ENCODE measurements around the gene MPP2.
A peak's percentile ranks its signal among the peaks of the same experiment; 100 is the strongest.
"Not testable (repeated sequence)": the region's sequence is repeated elsewhere in the genome, so short reads cannot be mapped to it uniquely, and the experiment has no call there.

Gene MPP2

DNA sequence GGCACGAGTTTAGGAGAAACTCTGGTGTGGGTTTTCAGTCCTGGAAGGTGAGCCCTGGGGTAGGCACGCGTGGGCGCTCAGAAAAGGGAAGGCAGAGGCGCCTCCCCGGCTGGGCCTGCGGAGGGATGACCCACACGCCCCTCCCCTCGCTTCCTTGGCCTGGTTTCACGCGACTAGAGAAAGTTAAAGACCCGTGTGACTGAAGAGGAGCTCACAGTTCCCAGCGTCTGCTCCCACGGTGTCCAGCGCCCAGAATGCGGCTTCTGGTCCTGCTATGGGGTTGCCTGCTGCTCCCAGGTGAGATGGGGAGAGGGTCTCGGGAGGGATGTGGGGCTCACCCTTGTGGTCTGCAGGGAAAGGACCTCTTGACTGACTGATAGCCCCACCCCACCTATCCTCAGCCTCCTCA is 60.4 kb downstream of the MPP2 start, which contains the start of gene CD300LG:
CD300LG (plus strand) TSS at position 214 of the 409 bp plus-strand sequence; CDS start at position 255, 41 bp downstream.
- no peak for DNase-seq (ENCODE audit: low read depth in 3 of 3)

DNA sequence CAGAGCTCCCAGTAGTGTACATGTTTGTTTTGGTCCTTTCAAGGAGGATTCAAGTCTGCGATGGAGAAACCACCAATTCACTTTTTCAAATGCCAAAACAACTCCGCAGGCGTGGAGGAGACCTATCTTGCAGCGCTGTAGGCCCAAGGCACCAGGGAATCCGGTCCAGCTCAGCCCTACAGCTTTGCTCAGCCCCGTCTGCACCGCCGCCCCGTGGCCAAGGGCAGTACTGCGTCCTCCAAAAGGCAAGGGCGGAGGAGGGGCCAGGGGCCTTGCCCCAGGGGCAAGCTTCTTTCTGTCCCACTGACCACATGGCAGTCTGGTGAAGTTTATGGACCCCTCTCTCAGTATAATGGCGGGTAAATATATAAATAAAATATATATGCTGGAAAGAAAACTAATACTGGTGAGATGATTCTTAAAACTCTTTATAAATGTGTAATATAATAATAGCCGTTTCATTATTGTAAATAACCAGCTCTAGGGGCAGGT is 61.1 kb downstream of the MPP2 start:
- peak; percentile 65 to 79 (median 68) for DNase-seq (ENCODE audit: low read depth in 3 of 3)

DNA sequence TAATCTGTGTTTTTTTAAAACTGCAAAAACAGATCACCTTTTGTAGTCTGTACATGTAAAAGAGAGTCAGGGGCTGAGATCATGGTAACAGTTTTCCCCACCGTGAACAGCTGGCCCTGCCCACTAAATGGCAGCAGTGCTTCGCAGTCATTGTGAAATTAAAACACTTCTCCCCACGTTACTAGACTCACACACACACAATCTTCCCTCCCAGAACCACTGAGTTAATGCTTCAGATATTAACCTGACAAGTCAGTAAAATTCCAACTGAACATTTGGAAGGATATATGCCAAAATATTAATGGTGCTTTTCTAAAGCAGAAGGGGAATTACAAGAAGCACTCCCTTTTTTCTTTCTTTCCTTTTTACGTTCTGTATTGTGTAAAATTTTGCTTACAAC is 61.6 kb downstream of the MPP2 start:
- DNase-seq (ENCODE audit: low read depth in 3 of 3), result no peak

GRCh38 chr17:43844241-43844640 is 63.1 kb downstream of the MPP2 start:
- no peak for DNase-seq (ENCODE audit: low read depth in 3 of 3)

DNA sequence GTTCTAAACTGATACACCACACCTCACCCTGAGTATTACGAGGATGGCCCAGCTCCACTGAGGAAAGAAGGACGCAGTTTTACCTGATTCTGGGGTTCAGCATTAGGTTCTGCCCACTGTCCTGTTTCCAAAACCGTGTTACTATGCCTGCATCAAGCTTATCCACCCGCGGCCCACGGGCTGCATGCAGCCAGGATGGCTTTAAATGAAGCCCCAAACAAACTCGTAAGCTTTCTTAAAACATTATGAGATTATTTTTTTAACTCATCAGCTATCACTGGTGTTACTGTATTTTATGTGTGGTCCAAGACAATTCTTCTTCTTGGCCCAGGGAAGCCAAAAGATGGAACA is 64.4 kb downstream of the MPP2 start:
- no peak for DNase-seq (ENCODE audit: low read depth in 3 of 3)

DNA sequence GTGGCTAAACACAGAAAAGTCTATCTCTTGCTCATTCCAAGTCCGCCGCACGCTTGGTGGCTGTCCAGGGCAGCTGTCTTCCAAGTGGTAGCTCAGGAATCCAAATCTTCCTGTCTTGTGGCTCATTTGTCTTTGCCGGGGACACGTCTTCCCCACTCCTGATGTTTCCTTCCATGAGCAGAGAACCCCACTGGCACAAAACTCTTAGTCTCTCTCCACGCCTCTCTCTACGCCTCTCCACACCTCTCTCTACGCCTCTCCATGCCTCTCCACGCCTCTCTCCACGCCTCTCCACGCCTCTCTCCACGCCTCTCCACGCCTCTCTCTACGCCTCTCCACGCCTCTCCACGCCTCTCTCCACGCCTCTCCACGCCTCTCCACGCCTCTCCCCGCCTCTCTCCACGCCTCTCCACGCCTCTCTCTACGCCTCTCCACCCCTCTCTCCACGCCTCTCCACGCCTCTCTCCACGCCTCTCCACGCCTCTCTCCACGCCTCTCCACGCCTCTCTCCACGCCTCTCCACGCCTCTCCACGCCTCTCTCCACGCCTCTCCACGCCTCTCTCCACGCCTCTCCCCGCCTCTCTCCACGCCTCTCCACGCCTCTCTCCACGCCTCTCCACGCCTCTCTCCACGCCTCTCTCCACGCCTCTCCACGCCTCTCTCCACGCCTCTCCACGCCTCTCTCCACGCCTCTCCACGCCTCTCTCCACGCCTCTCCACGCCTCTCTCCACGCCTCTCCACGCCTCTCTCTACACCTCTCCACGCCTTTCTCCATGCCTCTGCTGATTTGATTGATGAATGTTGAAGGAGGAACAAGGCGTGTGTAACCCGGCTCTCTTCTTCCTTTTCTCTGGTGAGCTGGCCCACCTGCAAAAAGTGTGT is 65.0 kb downstream of the MPP2 start:
- not testable (repeated sequence) for DNase-seq (ENCODE audit: low read depth in 3 of 3)

GRCh38 chr17:43841282-43841681 is 66.1 kb downstream of the MPP2 start:
- no peak for DNase-seq (ENCODE audit: low read depth in 3 of 3)

DNA sequence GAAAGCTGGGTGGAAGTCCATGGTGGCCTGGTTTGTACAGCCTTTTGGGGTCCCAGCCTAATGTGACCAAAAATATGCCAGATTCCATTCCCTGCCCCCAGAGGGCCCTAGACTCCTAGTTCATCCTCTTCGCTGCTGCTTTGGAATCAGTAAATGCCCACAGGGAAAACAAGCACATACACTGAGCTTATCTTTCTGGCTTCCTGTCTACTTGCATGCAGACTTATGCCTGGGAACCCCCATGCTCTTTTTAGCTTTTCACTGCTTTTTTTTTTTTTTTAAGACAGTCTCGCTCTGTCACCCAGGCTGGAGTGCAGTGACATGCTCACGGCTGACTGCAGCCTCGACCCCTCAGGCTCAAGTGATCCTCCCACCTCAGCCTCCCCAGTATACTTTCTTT is 66.5 kb downstream of the MPP2 start:
- no peak for DNase-seq (ENCODE audit: low read depth in 3 of 3)

GRCh38 chr17:43839670-43840108 is 67.6 kb downstream of the MPP2 start:
- DNase-seq (ENCODE audit: low read depth in 3 of 3), result no peak

- DNase-seq (ENCODE audit: low read depth in 3 of 3), result no peak
Observed at GRCh38 chr17:43834106-43834505, 73.2 kb downstream of the MPP2 start.

GRCh38 chr17:43832976-43833829 is 74.1 kb downstream of the MPP2 start, which contains the start of gene MPP3:
MPP3 (minus strand) TSS chr17:43833146; CDS start chr17:43831906, 1,240 bp downstream.
- peak in 1 of 3 donors; percentile 18 for DNase-seq (ENCODE audit: low read depth in 3 of 3)

GRCh38 chr17:43832168-43832975 is 75.0 kb downstream of the MPP2 start:
- DNase-seq (ENCODE audit: low read depth in 3 of 3), result no peak

DNA sequence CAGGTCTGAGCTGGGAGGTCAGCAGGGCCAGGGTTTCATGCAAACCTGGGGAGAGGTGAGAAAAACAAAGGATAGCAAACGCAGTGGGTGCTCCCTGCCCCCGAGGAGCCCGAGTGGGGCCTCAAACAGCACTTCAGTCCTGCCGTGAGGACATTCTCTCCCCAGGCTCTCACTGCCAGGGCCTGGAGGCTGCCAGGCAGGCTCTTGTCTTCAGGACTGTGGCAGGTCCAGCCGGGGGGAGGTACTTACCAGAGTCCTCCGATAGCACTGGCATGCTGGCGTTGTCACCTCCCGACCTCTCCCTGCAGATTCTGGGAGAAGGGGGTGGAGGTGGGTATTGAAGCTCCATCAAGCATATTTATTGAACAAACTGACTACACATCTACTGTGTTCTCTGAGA is 75.7 kb downstream of the MPP2 start:
- DNase-seq (ENCODE audit: low read depth in 3 of 3), result no peak

DNA sequence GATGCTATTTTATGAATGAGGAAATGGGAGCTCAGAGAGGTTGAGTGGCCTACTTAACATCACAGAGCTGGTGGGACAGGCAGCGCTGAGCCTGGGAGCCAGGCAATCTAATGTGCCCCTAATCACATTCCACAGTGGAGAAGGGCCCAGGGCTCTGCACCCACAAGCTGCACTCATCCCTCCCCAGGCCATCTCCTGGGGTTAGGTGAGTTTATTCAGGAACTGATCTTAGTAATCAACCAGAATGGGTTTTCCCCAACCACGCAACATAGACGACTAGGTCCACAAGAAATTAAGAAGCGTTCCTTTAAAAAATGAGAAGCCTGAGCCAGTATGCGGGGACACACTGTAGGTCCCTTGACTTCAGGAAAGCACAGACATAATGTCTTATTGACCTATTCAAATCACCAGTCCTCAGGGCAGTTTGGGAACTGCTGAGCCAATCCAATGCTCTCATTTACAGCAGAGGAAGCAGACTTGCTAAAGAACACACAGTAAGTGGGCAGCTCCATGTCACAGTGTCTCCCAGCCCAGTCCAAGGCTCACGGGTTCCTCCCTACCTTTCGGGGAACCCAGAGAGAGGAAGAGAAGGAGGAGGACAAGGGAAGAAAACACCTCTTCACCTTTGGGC is 76.7 kb downstream of the MPP2 start:
- no peak for DNase-seq (ENCODE audit: low read depth in 3 of 3)

DNA sequence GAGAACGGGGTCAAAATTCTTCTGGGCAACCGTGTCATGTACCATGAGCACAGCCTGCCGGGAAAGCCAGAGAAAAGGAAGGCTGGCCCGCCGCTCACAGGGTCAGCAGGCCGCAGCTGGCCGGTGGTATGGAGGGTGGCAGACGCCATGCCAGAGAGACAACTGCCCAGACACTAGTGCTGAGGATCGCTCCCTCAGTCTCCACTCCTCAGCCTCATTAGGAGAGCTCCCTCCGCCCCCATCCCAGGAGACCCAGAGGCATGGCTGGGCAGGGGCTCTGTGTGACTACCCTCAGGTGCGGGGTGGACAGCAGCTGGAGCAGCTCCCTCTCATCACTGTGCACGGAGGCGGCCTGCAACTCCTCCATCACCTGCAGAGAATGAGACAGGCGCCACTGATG is 77.6 kb downstream of the MPP2 start:
- DNase-seq (ENCODE audit: low read depth in 3 of 3), result no peak

DNA sequence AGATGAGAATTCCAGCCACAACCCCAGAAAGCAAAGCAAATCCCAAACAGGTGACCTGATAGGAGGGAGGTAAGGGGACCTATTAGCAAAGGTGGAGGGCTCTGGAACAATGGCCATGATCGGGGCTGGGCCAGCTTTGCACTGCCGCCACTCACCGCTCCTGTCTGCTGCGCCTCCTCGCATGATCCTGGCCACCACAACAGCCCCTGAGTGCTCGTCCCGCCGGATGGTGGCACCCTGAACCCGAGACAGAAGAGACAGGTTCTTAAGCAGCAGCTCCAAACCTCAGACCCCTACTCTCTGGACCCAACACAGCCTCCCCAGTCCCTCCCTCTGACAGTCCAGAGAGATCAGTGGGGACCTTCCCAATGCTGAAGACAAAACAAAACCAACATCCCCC is 79.7 kb downstream of the MPP2 start:
- no peak for DNase-seq (ENCODE audit: low read depth in 3 of 3)

DNA sequence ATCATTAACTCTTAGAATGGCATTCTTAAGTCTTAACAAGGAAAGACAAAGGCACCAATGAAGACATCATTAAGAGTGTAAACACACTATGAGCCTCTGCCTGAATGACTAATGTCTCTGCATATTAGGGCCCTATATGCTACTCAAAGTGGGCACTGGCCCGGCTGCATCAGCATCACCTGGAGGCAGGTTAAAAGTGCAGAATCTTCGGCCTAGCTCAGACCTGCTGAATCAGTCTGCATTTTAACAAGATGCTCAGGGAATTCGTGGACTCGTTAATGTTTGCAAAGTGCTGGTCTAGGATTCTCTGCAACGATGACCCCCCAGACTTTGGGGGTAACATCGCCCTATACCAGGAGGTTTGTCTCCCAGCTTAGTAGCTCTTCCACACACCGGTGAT is 81.1 kb downstream of the MPP2 start:
- DNase-seq (ENCODE audit: low read depth in 3 of 3), result no peak

- no peak for DNase-seq (ENCODE audit: low read depth in 3 of 3)
Observed at GRCh38 chr17:43825567-43825966, 81.8 kb downstream of the MPP2 start.

Measured in stimulated activated CD4-positive, alpha-beta T cell treated with anti-CD3 and anti-CD28 coated beads, TNF-alpha, amount 100 ng/mL, for 48 hours (primary cell).